ENCODE data around the gene RPTOR. TPM values are rescaled to one million over a fixed set of nuclear protein-coding genes. Genes with fewer than 3 reads are reported as not detected.

The RPTOR gene
- total RNA-seq, 4 donors from 2014 or later: 34.1 to 65.8 (median 43.6) TPM

- no peak for DNase-seq (ENCODE audit: extremely low spot score)
- peak overlapping the region in 2 of 4 donors; percentile 52 to 64 for H3K27ac ChIP-seq (replicated peaks in 1 of 4)
- H3K27me3 ChIP-seq: no peaks in the 10 kb centered on the region
- H3K36me3 ChIP-seq: peaks cover 0 to 40% (median 13%) of the 10 kb centered on the region in 4 donors
- H3K9me3 ChIP-seq: no peaks in the 10 kb centered on the region
- H3K4me3 ChIP-seq: no peak overlapping the region
- 81% methylated on average over 18 of the region's 20 CpGs for WGBS
- TF ChIP-seq POLR2AphosphoS5 (IDR thresholded peaks at IDR 0.05): no peak
- no peak for TF ChIP-seq CTCF (IDR thresholded peaks at IDR 0.05)
- TF ChIP-seq EP300 (IDR thresholded peaks at IDR 0.05): no peak
- no peak for TF ChIP-seq POLR2A (IDR thresholded peaks at IDR 0.05; ENCODE audit: low read depth)
- H3K4me1 ChIP-seq: peaks cover 15 to 46% (median 38%) of the 10 kb centered on the region in 4 donors
- intact Hi-C loops (cut with DNase I): no loop called here
Observed at GRCh38 chr17:80858301-80859001, 313.8 kb downstream of the RPTOR start.

- WGBS: 61% methylated on average over 17 of the region's 40 CpGs
- no peak for DNase-seq (ENCODE audit: extremely low spot score)
- no peaks in the 10 kb centered on the region for H3K9me3 ChIP-seq
- H3K36me3 ChIP-seq: peaks cover 0 to 40% (median 13%) of the 10 kb centered on the region in 4 donors
- H3K4me1 ChIP-seq: peaks cover 15 to 46% (median 38%) of the 10 kb centered on the region in 4 donors
- H3K27ac ChIP-seq (replicated peaks in 1 of 4): peak overlapping the region in 2 of 4 donors; percentile 52 to 64
- intact Hi-C loops (cut with DNase I): no loop called here
- H3K4me3 ChIP-seq: no peak overlapping the region
- H3K27me3 ChIP-seq: no peaks in the 10 kb centered on the region
- TF ChIP-seq CTCF (IDR thresholded peaks at IDR 0.05) (peak in 2 of 3 experiments; percentile 6 to 25), POLR2AphosphoS5 (IDR thresholded peaks at IDR 0.05) (peak; percentile 74 to 77), EP300 (IDR thresholded peaks at IDR 0.05) (no peak), POLR2A (IDR thresholded peaks at IDR 0.05; ENCODE audit: low read depth) (no peak)
Observed at GRCh38 chr17:80859002-80859941, 314.6 kb downstream of the RPTOR start.

GRCh38 chr17:80860101-80860671 lies 315.5 kb downstream of the RPTOR start:
- TF ChIP-seq CTCF (IDR thresholded peaks at IDR 0.05) (no peak), POLR2AphosphoS5 (IDR thresholded peaks at IDR 0.05) (no peak), POLR2A (IDR thresholded peaks at IDR 0.05; ENCODE audit: low read depth) (no peak), EP300 (IDR thresholded peaks at IDR 0.05) (no peak)
- DNase-seq (ENCODE audit: extremely low spot score): no peak
- no peaks in the 10 kb centered on the region for H3K9me3 ChIP-seq
- H3K4me1 ChIP-seq: peaks cover 15 to 46% (median 38%) of the 10 kb centered on the region in 4 donors
- intact Hi-C loops (cut with DNase I): loop anchor here (10.0 kb wide), 2 partner anchors 75 to 435 kb away; no protein-coding TSS in a partner anchor
- peaks cover 0 to 37% (median 13%) of the 10 kb centered on the region in 4 donors for H3K36me3 ChIP-seq
- WGBS: 97% methylated on average over 17 of the region's 20 CpGs
- H3K27ac ChIP-seq (replicated peaks in 1 of 4): peak overlapping the region in 1 of 4 donors; percentile 64
- H3K27me3 ChIP-seq: no peaks in the 10 kb centered on the region
- H3K4me3 ChIP-seq: no peak overlapping the region

GRCh38 chr17:80860703-80861417 lies 316.2 kb downstream of the RPTOR start:
- H3K4me3 ChIP-seq: no peak overlapping the region
- no peaks in the 10 kb centered on the region for H3K9me3 ChIP-seq
- no peaks in the 10 kb centered on the region for H3K27me3 ChIP-seq
- peak overlapping the region in 1 of 4 donors; percentile 33 for H3K27ac ChIP-seq (replicated peaks in 1 of 4)
- peaks cover 15 to 46% (median 38%) of the 10 kb centered on the region in 4 donors for H3K4me1 ChIP-seq
- intact Hi-C loops (cut with DNase I): loop anchor here (10.0 kb wide), 2 partner anchors 74 to 436 kb away; no protein-coding TSS in a partner anchor
- no peak for DNase-seq (ENCODE audit: extremely low spot score)
- H3K36me3 ChIP-seq: peaks cover 0 to 31% (median 8%) of the 10 kb centered on the region in 4 donors
- 78% methylated on average over 11 of the region's 11 CpGs for WGBS
- TF ChIP-seq POLR2A (IDR thresholded peaks at IDR 0.05; ENCODE audit: low read depth) (no peak), EP300 (IDR thresholded peaks at IDR 0.05) (no peak), POLR2AphosphoS5 (IDR thresholded peaks at IDR 0.05) (no peak), CTCF (IDR thresholded peaks at IDR 0.05) (no peak)

Data from esophagus muscularis mucosa (tissue), 4 donors.